IPS-20b (cell line): Measurements from ENCODE around the gene NAV1.

Experiments used
- H3K27ac ChIP-seq: one replicate; pipeline ENCODE4 v1.5.1; 2013; ENCODE audit warnings: low read length
- H3K27me3 ChIP-seq: 2 replicates; pipeline ENCODE4 v1.6.1; 2013; ENCODE audit warnings: mild to moderate bottlenecking, low read length, inconsistent platforms; ENCODE audit not compliant: insufficient read depth
- H3K36me3 ChIP-seq: 2 replicates; pipeline ENCODE4 v1.6.1; 2013; ENCODE audit warnings: low read depth, mild to moderate bottlenecking, inconsistent platforms, low read length, moderate library complexity; ENCODE audit not compliant: insufficient read depth
- H3K4me1 ChIP-seq: 2 replicates; pipeline ENCODE4 v1.6.1; 2013; ENCODE audit warnings: mild to moderate bottlenecking, control low read depth, inconsistent platforms, low read length, moderate library complexity; ENCODE audit not compliant: insufficient read depth
- H3K4me3 ChIP-seq: 2 replicates; pipeline ENCODE4 v1.5.1; 2013; ENCODE audit warnings: mild to moderate bottlenecking, low read length, inconsistent platforms
- H3K9ac ChIP-seq: 2 replicates; pipeline ENCODE4 v1.6.1; 2013; ENCODE audit warnings: low read depth, mild to moderate bottlenecking, inconsistent platforms, low read length, moderate library complexity
- H3K9me3 ChIP-seq: 2 replicates; pipeline ENCODE4 v1.6.1; 2013; ENCODE audit warnings: mild to moderate bottlenecking, low read depth, low read length, inconsistent platforms; ENCODE audit not compliant: insufficient read depth

Gene NAV1

GRCh38 chr1:201531551-201532425 is 7.1 kb upstream of the NAV1 start:
- peaks cover 13% of the 10 kb centered on the region for H3K27me3 ChIP-seq
- H3K36me3 ChIP-seq, result no peaks in the 10 kb centered on the region
- peaks cover 10% of the 10 kb centered on the region; the same call in 1 of the 2 replicates for H3K4me1 ChIP-seq
- no peaks in the 10 kb centered on the region for H3K9me3 ChIP-seq
- H3K4me3 ChIP-seq, result no peak overlapping the region
- no peak overlapping the region for H3K9ac ChIP-seq
- H3K27ac ChIP-seq, result no peak overlapping the region

GRCh38 chr1:201533836-201534235 is 5.1 kb upstream of the NAV1 start:
- H3K36me3 ChIP-seq, result no peaks in the 10 kb centered on the region
- peaks cover 33% of the 10 kb centered on the region for H3K27me3 ChIP-seq
- H3K4me3 ChIP-seq, result no peak overlapping the region
- no peak overlapping the region for H3K9ac ChIP-seq
- peaks cover 10% of the 10 kb centered on the region; the same call in 1 of the 2 replicates for H3K4me1 ChIP-seq
- no peaks in the 10 kb centered on the region for H3K9me3 ChIP-seq
- H3K27ac ChIP-seq, result no peak overlapping the region

DNA sequence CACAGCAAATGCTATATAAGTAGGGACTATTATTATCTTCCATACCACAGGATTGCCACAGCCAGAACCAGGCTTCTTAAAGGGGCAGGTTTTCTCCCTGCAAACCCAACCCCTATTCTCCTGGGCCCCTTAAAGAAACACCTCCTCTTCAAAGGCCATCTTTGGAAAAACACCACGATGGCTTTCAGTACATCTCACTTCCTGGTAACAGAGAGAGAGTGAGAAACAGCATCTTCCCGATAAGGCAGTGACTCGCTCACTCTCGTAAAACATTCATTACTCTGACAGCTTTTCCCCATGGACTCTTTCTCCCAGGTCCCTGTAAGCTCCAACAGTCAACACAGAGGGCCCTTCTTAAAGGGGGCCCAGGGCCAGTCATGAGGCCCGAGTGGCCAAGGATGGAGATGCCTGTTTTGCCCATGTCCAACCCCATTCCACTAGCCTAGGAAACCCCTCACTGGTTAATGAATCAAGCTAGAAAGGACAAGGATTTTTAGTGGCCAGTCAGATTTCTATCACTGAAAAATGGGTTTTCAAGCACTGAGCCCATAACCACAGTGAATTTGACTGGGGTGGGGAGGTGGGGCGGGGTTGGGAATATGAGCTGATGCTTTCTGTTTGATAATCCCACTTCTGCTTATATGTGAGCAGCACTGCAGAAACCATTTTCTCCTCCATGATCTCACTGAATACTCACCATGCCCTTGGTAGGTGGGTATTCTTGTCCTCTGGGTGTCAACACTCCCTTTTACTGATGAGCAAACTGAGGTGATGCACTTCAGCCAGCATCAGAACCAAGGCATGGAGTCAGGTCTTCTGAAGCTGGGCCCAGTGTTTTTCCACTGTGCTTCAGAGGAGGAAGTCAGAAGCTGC is 3.6 kb upstream of the NAV1 start:
- H3K4me1 ChIP-seq, result peaks cover 10% of the 10 kb centered on the region; the same call in 1 of the 2 replicates
- no peaks in the 10 kb centered on the region for H3K9me3 ChIP-seq
- H3K27ac ChIP-seq, result no peak overlapping the region
- no peak overlapping the region for H3K9ac ChIP-seq
- no peak overlapping the region for H3K4me3 ChIP-seq
- peaks cover 48% of the 10 kb centered on the region for H3K27me3 ChIP-seq
- H3K36me3 ChIP-seq, result no peaks in the 10 kb centered on the region

- no peak overlapping the region for H3K9ac ChIP-seq
- H3K9me3 ChIP-seq, result no peaks in the 10 kb centered on the region
- H3K36me3 ChIP-seq, result no peaks in the 10 kb centered on the region
- H3K4me3 ChIP-seq, result no peak overlapping the region
- peaks cover 13% of the 10 kb centered on the region for H3K4me1 ChIP-seq
- H3K27ac ChIP-seq, result no peak overlapping the region
- H3K27me3 ChIP-seq, result peaks cover 54% of the 10 kb centered on the region
Observed at GRCh38 chr1:201535919-201536245, 3.0 kb upstream of the NAV1 start.

DNA sequence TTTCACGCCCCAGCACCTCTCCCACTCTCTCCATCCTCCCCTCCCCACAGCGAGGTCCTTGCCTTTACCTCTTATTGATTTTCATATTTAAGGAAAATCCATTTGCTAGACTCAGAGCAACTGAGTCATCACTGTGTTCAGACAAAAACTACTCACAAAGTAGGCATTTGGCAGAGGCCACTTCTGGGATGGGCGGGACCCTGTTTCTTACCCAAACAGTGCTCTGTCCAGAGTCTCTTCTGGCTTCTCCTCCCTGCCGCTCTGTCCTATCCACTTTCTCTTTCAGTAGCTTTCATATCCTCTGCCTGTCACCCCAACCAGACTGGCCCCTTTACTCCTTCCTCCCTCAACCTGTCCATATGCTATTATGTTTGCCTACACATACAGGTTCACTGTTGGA is 2.4 kb upstream of the NAV1 start:
- Histone ChIP-seq H3K36me3 (no peaks in the 10 kb centered on the region), H3K9me3 (no peaks in the 10 kb centered on the region), H3K27ac (no peak overlapping the region), H3K27me3 (peaks cover 61% of the 10 kb centered on the region), H3K4me3 (no peak overlapping the region), H3K9ac (no peak overlapping the region), H3K4me1 (peaks cover 12% of the 10 kb centered on the region)

DNA sequence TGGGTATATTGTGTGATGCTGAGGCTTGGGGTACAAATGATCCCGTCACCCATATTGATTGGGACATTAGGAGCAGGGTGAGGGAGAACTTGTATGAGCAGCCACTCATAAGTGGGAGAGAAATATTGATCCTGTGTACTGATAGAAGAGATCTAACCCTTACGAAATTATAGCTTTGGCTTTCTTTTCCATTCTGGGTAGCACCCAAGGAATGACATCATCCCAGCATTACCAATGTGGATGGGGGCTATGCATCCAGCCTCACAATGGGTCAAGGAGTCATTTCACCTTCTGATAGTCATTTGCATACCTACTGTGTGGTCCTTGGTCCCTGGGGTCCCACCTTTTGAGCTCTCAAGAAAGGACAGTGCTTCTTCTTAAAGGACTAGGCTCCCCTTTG is 1.9 kb upstream of the NAV1 start:
- peaks cover 65% of the 10 kb centered on the region for H3K27me3 ChIP-seq
- no peak overlapping the region for H3K27ac ChIP-seq
- no peak overlapping the region for H3K4me3 ChIP-seq
- H3K9ac ChIP-seq, result no peak overlapping the region
- no peaks in the 10 kb centered on the region for H3K36me3 ChIP-seq
- H3K4me1 ChIP-seq, result peaks cover 7% of the 10 kb centered on the region
- H3K9me3 ChIP-seq, result no peaks in the 10 kb centered on the region

GRCh38 chr1:201537467-201537866 is 1.5 kb upstream of the NAV1 start:
- H3K4me3 ChIP-seq, result no peak overlapping the region
- peaks cover 4% of the 10 kb centered on the region; the same call in 1 of the 2 replicates for H3K4me1 ChIP-seq
- H3K27me3 ChIP-seq, result peaks cover 70% of the 10 kb centered on the region
- no peaks in the 10 kb centered on the region for H3K36me3 ChIP-seq
- no peaks in the 10 kb centered on the region for H3K9me3 ChIP-seq
- H3K27ac ChIP-seq, result no peak overlapping the region
- no peak overlapping the region for H3K9ac ChIP-seq

DNA sequence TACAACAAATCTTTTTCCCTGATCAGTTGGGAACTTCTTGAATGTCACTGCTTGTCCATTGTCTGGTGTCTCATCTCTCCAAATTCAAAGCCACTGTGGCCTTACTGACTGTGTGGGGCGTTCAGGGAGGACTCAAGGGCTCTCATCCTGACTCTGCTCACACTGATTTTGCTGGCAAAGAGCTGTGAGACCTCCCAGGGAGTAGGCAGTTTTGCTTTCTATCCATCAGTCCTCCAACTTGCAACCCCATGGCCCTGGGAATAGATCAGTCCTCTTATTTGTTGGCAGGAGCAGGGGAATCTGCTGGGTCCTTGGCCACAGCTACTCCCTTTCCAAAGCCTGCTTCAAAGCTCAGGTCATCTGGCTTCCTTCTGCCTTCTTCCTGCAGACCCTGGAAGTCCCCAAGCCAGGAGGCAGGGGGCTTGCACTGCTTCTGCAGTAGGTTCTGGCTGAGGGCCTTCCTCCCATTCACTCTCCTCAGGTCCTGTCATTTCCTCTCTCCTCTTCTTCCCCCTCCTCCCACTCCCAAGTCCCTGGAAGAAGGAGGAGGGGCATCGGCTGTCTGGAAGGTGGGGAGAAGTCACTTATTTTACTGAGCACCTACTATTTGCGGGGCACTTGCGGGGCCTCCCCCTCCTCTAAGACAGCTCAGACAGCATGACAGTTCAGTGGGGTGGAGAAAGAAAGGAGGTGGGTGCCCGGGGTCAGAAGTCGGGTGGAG is 876 bp upstream of the NAV1 start:
- no peaks in the 10 kb centered on the region for H3K9me3 ChIP-seq
- H3K27ac ChIP-seq, result no peak overlapping the region
- peaks cover 74% of the 10 kb centered on the region for H3K27me3 ChIP-seq
- peaks cover 4% of the 10 kb centered on the region; the same call in 1 of the 2 replicates for H3K4me1 ChIP-seq
- H3K9ac ChIP-seq, result no peak overlapping the region
- H3K4me3 ChIP-seq, result peak overlapping the region; percentile 72
- H3K36me3 ChIP-seq, result no peaks in the 10 kb centered on the region

GRCh38 chr1:201539561-201540431 is 869 bp downstream of the NAV1 start:
- Histone ChIP-seq H3K27me3 (peaks cover 74% of the 10 kb centered on the region), H3K9me3 (no peaks in the 10 kb centered on the region), H3K4me3 (peak overlapping the region; percentile 72), H3K9ac (peak overlapping the region; percentile 33; the same call in 1 of the 2 replicates), H3K36me3 (no peaks in the 10 kb centered on the region), H3K4me1 (peaks cover 9% of the 10 kb centered on the region; the same call in 1 of the 2 replicates), H3K27ac (no peak overlapping the region)

DNA sequence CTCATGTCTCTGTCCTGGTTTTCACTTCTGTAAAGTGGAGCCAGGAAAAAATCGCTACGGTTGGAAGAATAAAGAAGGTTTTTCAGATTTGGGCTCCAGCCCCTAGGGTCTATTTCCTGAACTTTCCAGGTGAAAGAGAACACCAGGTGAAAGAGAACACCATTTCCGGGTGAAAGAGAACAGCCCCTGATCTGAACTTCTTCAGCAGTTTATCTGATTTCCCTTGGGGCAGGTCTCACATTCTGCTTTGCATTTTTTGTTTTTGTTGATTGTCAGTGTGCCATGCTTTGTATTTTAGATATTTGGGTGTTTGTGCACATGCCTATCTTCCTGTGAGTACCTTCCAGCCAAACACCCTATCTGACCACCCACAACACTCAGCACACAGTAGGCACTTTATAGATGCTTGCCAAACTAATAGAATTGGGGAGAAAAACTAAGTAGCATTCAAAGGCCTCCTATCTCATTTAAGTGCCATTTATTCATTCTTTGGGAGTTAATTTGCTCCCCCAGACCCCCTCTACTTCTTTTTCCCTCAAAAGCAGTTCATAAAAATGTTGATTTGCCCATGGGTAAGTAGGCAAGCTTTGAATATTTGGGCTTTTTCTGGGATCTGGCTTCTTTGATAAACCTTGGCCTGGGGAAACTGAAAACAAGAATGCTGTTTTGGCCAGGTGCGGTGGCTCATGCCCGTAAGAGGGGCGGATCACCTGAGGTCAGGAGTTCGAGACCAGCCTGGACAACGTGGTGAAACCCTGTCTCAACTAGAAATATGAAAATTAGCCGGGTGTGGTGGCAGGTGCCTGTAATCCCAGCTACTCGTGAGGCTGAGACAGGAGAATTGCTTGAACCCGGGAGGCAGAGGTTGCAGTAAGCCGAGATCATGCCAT is 2.2 kb downstream of the NAV1 start:
- Histone ChIP-seq H3K27ac (no peak overlapping the region), H3K9ac (no peak overlapping the region), H3K4me3 (peak overlapping the region; percentile 72), H3K36me3 (no peaks in the 10 kb centered on the region), H3K27me3 (peaks cover 68% of the 10 kb centered on the region), H3K9me3 (no peaks in the 10 kb centered on the region), H3K4me1 (peaks cover 9% of the 10 kb centered on the region; the same call in 1 of the 2 replicates)
